K562 (cell line): ENCODE measurements around the gene GJC2. TPM values are rescaled to one million over a fixed set of nuclear protein-coding genes. Genes with fewer than 3 reads are reported as not detected.

Experiments used
- ETV6 ChIP-seq, 3 experiments: fragments of 150-350 bp in 1 of 3; sonication (generic) in 1 of 3; formaldehyde crosslinking in 1 of 3; IDR thresholded peaks; 2 replicates each; pipeline versions ENCODE4 v1.6.1 to v1.8.0; 2014 to 2022; ENCODE audit warnings: borderline replicate concordance in 2 of 3, low read depth in 2 of 3, antibody characterized with exemption in 1 of 3, low read length in 1 of 3, mild to moderate bottlenecking in 1 of 3, missing genetic modification reagents in 1 of 3
- HDGF ChIP-seq: fragments of 450-650 bp; IDR thresholded peaks from 2 replicates; pipeline ENCODE4 v1.6.1; 2016
- MTA2 ChIP-seq: fragments of 450-650 bp; IDR thresholded peaks from 2 replicates; pipeline ENCODE4 v1.6.1; 2016; ENCODE audit warnings: low read depth
- NFIC ChIP-seq: fragments of 450-650 bp; IDR thresholded peaks from 2 replicates; pipeline ENCODE4 v1.6.1; 2017; ENCODE audit warnings: mild to moderate bottlenecking, inconsistent platforms
- PBX2 ChIP-seq, 2 experiments: IDR thresholded peaks in 1 of 2; conservative IDR thresholded peaks in 1 of 2; 2 replicates each; pipeline ENCODE4 v1.6.1; 2016; ENCODE audit warnings: low read depth in 2 of 2, mild to moderate bottlenecking in 1 of 2, missing compliant biosample characterization in 1 of 2, missing genetic modification characterization in 1 of 2, moderate library complexity in 1 of 2
- PTTG1 ChIP-seq: fragments of 450-650 bp; IDR thresholded peaks from 2 replicates; pipeline ENCODE4 v1.6.1; 2016; ENCODE audit warnings: low read depth, mild to moderate bottlenecking, missing genetic modification characterization, missing compliant biosample characterization
- SMAD3 ChIP-seq: fragments of 450-650 bp; formaldehyde crosslinking; conservative IDR thresholded peaks from 2 replicates; pipeline ENCODE4 v1.4.0; 2020; ENCODE audit warnings: mild to moderate bottlenecking
- STAG1 ChIP-seq: sonication (generic); formaldehyde crosslinking; IDR thresholded peaks from 2 replicates; pipeline ENCODE4 v1.5.0; 2020; ENCODE audit warnings: missing genetic modification reagents, borderline replicate concordance
- STAT5B ChIP-seq: fragments of 250-450 bp; sonication (Bioruptor Pico); IDR thresholded peaks from 2 replicates; pipeline ENCODE4 v1.8.0; 2021; ENCODE audit warnings: mild to moderate bottlenecking, inconsistent platforms
- TOE1 ChIP-seq, 2 experiments: fragments of 450-650 bp in 1 of 2; sonication (generic) in 1 of 2; formaldehyde crosslinking in 1 of 2; IDR thresholded peaks; 2 replicates each; pipeline versions ENCODE4 v1.7.1 to v1.8.0; 2016 to 2022; ENCODE audit warnings: borderline replicate concordance in 2 of 2, mild to moderate bottlenecking in 2 of 2, antibody characterized with exemption in 1 of 2, inconsistent platforms in 1 of 2, low read depth in 1 of 2, missing genetic modification reagents in 1 of 2, moderate library complexity in 1 of 2
- ZNF263 ChIP-seq: sonication (generic); formaldehyde crosslinking; IDR thresholded peaks from 2 replicates; pipeline ENCODE4 v1.8.0; 2022; ENCODE audit warnings: mild to moderate bottlenecking, missing genetic modification reagents, borderline replicate concordance
- ZNF395 ChIP-seq: fragments of 200-800 bp; sonication (Bioruptor generic); IDR thresholded peaks from 2 replicates; pipeline ENCODE4 v1.6.1; 2017; ENCODE audit warnings: missing genetic modification characterization, missing compliant biosample characterization
- ZNF444 ChIP-seq: fragments of 250-450 bp; sonication (Bioruptor Pico); IDR thresholded peaks from 2 replicates; pipeline ENCODE4 v1.4.0; 2020; ENCODE audit warnings: mild to moderate bottlenecking, moderate library complexity
- ZNF584 ChIP-seq: fragments of 200-800 bp; sonication (Bioruptor generic); IDR thresholded peaks from 2 replicates; pipeline ENCODE4 v1.6.1; 2016; ENCODE audit warnings: low read depth, mild to moderate bottlenecking, missing genetic modification characterization, missing compliant biosample characterization
- polyA plus RNA-seq, 8 experiments: library from polyadenylated mRNA; depleted of rRNA in 4 of 8; stranded (reverse) in 5 of 8; unstranded in 3 of 8; fragments of >200 nt; fragmentation: Nextera tagmentation in 2 of 8; fragmentation: Illumina TruSeq in 1 of 8; extraction: Ambion mirVana in 2 of 8; extraction: Trizol in 1 of 8; gene quantifications; 2 replicates each; pipeline versions ENCODE4 v1.2.1 to v1.2.3, GENCODE V29; 2011 to 2014; ENCODE audit warnings: inconsistent platforms in 1 of 8, missing spikeins in 1 of 8
- total RNA-seq, 7 experiments: library from RNA; depleted of rRNA in 6 of 7; stranded (reverse); fragments of >200 nt in 6 of 7; fragmentation: Illumina TruSeq in 2 of 7; extraction: Trizol in 2 of 7; gene quantifications; 2 replicates each; pipeline versions ENCODE4 v1.2.1 to v1.2.3, GENCODE V29; 2011 to 2021; ENCODE audit warnings: low replicate concordance in 1 of 7
- TF ChIP-seq, protein P1 (sequence below): fragments of 450-650 bp; IDR thresholded peaks from 2 replicates; pipeline ENCODE4 v1.6.1; 2018; ENCODE audit not compliant: partially characterized antibody
- TF ChIP-seq, protein P2 (sequence below), 2 experiments: fragments of 200-800 bp in 1 of 2; sonication (Bioruptor generic) in 1 of 2; sonication (generic) in 1 of 2; formaldehyde crosslinking in 1 of 2; IDR thresholded peaks in 1 of 2; conservative IDR thresholded peaks in 1 of 2; 2 replicates each; pipeline versions ENCODE4 v1.5.0 to v1.6.1; 2016 to 2020; ENCODE audit warnings: missing compliant biosample characterization in 1 of 2, missing genetic modification characterization in 1 of 2, missing genetic modification reagents in 1 of 2

The GJC2 gene
- total and polyA plus RNA-seq, 9 of the 15 experiments (the other 6 are each of a cell fraction or from before 2014, with no cell fraction given), result 0.03 to 0.62 (median 0.11) TPM; not detected in 2

- TF ChIP-seq, protein P1, sequence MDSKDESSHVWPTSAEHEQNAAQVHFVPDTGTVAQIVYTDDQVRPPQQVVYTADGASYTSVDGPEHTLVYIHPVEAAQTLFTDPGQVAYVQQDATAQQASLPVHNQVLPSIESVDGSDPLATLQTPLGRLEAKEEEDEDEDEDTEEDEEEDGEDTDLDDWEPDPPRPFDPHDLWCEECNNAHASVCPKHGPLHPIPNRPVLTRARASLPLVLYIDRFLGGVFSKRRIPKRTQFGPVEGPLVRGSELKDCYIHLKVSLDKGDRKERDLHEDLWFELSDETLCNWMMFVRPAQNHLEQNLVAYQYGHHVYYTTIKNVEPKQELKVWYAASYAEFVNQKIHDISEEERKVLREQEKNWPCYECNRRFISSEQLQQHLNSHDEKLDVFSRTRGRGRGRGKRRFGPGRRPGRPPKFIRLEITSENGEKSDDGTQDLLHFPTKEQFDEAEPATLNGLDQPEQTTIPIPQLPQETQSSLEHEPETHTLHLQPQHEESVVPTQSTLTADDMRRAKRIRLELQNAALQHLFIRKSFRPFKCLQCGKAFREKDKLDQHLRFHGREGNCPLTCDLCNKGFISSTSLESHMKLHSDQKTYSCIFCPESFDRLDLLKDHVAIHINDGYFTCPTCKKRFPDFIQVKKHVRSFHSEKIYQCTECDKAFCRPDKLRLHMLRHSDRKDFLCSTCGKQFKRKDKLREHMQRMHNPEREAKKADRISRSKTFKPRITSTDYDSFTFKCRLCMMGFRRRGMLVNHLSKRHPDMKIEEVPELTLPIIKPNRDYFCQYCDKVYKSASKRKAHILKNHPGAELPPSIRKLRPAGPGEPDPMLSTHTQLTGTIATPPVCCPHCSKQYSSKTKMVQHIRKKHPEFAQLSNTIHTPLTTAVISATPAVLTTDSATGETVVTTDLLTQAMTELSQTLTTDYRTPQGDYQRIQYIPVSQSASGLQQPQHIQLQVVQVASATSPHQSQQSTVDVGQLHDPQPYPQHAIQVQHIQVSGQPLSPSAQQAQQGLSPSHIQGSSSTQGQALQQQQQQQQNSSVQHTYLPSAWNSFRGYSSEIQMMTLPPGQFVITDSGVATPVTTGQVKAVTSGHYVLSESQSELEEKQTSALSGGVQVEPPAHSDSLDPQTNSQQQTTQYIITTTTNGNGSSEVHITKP, result no peak
- TF ChIP-seq ZNF263 (CRISPR knock-in tag) (no peak), ETV6 (IDR thresholded peaks at IDR 0.05; ENCODE audit: borderline replicate concordance in 1 of 2, low read depth in 2 of 2, low read length in 1 of 2) (no peak), ETV6 (CRISPR knock-in tag; IDR thresholded peaks at IDR 0.05; ENCODE audit: borderline replicate concordance) (no peak), ZNF584 (peak; percentile 65; the same call in 1 of the 2 replicates), STAT5B (CRISPR knock-in tag) (no peak), PBX2 (CRISPR knock-in tag; IDR thresholded peaks at IDR 0.05; ENCODE audit: low read depth) (no peak), PBX2 (tag; conservative IDR thresholded peaks at IDR 0.05; ENCODE audit: low read depth) (0 out of 2 replicates have a peak, but pooled peaks have one; percentile 17), NFIC (no peak), STAG1 (CRISPR knock-in tag) (no peak), MTA2 (no peak), PTTG1 (tag) (peak; percentile 53; the same call in 1 of the 2 replicates), SMAD3 (CRISPR knock-in tag) (peak; percentile 10; the same call in 1 of the 2 replicates), HDGF (no peak), ZNF444 (CRISPR knock-in tag) (no peak), ZNF395 (CRISPR knock-in tag) (peak; percentile 41; the same call in 1 of the 2 replicates), TOE1 (IDR thresholded peaks at IDR 0.05; ENCODE audit: borderline replicate concordance) (peak; percentile 10; the same call in 1 of the 2 replicates), TOE1 (CRISPR knock-in tag; IDR thresholded peaks at IDR 0.05; ENCODE audit: borderline replicate concordance, low read depth) (no peak)
- TF ChIP-seq, protein P2, sequence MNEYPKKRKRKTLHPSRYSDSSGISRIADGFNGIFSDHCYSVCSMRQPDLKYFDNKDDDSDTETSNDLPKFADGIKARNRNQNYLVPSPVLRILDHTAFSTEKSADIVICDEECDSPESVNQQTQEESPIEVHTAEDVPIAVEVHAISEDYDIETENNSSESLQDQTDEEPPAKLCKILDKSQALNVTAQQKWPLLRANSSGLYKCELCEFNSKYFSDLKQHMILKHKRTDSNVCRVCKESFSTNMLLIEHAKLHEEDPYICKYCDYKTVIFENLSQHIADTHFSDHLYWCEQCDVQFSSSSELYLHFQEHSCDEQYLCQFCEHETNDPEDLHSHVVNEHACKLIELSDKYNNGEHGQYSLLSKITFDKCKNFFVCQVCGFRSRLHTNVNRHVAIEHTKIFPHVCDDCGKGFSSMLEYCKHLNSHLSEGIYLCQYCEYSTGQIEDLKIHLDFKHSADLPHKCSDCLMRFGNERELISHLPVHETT (CRISPR knock-in tag; conservative IDR thresholded peaks at IDR 0.05 in 1 of 2, IDR thresholded peaks at IDR 0.05 in 1 of 2), result 0 out of 4 replicates have a peak, but pooled peaks of 1 of the 2 experiments have one; percentile 30
Measured at GRCh38 chr1:228109962-228110488, 39.7 kb upstream of the GJC2 start (continued).
